Sigmoid colon (tissue), 4 donors: ENCODE results near the gene PDRG1.

Source experiments
- EP300 ChIP-seq, 4 donors: sonication (generic); formaldehyde crosslinking; IDR thresholded peaks; one replicate each; pipeline ENCODE4 v1.6.1; 2017; ENCODE audit warnings: antibody characterized with exemption in 4 of 4
- POLR2A ChIP-seq, 2 donors: fragments of 450-650 bp; IDR thresholded peaks; one replicate each; pipeline ENCODE4 v1.6.1; 2016; ENCODE audit warnings: antibody characterized with exemption in 2 of 2, mild to moderate bottlenecking in 2 of 2, moderate library complexity in 2 of 2
- POLR2AphosphoS5 ChIP-seq, 4 donors: sonication (generic); formaldehyde crosslinking; IDR thresholded peaks; one replicate each; pipeline ENCODE4 v1.6.1; 2017; ENCODE audit warnings: antibody characterized with exemption in 4 of 4
- TF ChIP-seq, protein P1 (sequence below), 4 experiments: fragments of 450-650 bp in 3 of 4; fragments of 200-600 bp in 1 of 4; IDR thresholded peaks; one replicate each; pipeline ENCODE4 v1.5.1; 2016 to 2019; ENCODE audit warnings: antibody characterized with exemption in 4 of 4, mild to moderate bottlenecking in 3 of 4, moderate library complexity in 2 of 4

DNA sequence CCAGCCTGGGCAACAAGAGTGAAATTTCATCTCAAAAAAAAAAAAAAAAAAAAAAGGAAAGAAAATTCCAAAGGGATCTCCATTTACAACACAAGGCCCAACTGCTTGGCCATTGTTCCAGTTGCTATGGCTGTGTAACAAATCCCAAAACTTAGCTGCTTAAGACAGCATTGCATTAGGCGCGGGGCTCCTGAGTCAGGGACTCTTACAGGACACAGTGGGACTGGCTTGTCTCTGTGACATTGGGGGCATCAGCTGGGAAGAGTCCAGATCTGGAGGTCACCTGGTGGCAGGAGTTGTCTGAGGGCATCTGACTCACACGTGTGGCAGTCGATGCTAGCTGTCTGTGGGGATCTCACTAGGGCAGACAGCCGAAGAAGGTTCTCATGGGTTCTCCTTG is 45.8 kb downstream of the PDRG1 start:
- TF ChIP-seq POLR2A (IDR thresholded peaks at IDR 0.05) (no peak), EP300 (IDR thresholded peaks at IDR 0.05) (no peak), POLR2AphosphoS5 (IDR thresholded peaks at IDR 0.05) (no peak)
- TF ChIP-seq, protein P1, sequence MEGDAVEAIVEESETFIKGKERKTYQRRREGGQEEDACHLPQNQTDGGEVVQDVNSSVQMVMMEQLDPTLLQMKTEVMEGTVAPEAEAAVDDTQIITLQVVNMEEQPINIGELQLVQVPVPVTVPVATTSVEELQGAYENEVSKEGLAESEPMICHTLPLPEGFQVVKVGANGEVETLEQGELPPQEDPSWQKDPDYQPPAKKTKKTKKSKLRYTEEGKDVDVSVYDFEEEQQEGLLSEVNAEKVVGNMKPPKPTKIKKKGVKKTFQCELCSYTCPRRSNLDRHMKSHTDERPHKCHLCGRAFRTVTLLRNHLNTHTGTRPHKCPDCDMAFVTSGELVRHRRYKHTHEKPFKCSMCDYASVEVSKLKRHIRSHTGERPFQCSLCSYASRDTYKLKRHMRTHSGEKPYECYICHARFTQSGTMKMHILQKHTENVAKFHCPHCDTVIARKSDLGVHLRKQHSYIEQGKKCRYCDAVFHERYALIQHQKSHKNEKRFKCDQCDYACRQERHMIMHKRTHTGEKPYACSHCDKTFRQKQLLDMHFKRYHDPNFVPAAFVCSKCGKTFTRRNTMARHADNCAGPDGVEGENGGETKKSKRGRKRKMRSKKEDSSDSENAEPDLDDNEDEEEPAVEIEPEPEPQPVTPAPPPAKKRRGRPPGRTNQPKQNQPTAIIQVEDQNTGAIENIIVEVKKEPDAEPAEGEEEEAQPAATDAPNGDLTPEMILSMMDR (IDR thresholded peaks at IDR 0.05) = no peak
